T47D (cell line): ENCODE measurements around the gene SCARB2.

ENCODE experiments used
- DNase-seq, 2 experiments: peaks; one replicate each; pipeline versions ENCODE4 v3.0.0 to v3.0.0-alpha.2; 2011 to 2012; ENCODE audit warnings: low read depth in 1 of 2, low spot score in 1 of 2
- JUND ChIP-seq: IDR thresholded peaks from 2 replicates; pipeline ENCODE4 v1.6.1; 2012; ENCODE audit warnings: low read depth
- in situ Hi-C: cut with HindIII; loops from 2 replicates; pipeline ENCODE4 v1.10.0; 2016; ENCODE audit warnings: low sequenced_read_pairs, low pct_unique_long_range_greater_than_20kb

Gene SCARB2

DNA sequence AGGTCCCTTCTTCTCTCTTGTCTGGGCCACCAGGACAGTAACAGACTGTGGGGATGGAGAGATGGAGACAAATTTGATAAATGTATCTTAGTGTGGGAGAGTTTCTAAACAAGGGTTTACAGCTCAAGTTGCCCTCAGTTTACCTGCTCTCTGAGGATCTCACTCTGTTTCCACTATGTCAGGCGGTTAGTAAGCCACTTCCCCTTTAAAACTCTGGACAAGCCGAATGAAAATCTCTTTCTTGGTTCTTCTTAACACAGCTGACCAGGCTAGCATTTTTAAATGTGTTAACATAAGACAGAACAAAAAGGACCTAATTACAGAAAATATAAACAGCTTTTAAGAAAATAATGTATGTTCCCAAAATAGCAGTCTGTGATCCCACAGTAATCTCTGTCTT, 2.9 kb upstream of the SCARB2 start:
- no peak for TF ChIP-seq JUND
- no peak for DNase-seq
- in situ Hi-C loops, result no loop called here

DNA sequence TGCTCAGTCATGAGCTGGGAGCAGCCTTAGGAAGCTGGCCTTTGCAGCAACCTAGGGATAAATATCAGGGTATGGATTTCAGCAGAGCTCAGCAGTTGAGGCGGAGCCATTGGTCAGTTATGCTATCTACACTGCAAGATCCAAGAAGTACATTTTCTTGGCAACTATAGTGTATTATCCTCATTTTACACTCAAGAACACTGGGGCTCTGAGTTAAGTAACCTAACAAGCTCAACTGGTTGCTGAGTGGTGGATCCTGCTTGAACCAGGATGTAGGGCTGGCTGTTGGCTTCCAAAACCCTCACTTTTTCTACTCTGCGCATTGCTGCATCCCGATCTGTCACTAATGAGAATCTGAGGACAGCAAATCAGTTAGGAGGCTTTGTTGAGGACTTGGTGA, 1.5 kb upstream of the SCARB2 start:
- in situ Hi-C loops, result no loop called here
- no peak for TF ChIP-seq JUND
- DNase-seq, result peak; percentile 30 to 91

DNA sequence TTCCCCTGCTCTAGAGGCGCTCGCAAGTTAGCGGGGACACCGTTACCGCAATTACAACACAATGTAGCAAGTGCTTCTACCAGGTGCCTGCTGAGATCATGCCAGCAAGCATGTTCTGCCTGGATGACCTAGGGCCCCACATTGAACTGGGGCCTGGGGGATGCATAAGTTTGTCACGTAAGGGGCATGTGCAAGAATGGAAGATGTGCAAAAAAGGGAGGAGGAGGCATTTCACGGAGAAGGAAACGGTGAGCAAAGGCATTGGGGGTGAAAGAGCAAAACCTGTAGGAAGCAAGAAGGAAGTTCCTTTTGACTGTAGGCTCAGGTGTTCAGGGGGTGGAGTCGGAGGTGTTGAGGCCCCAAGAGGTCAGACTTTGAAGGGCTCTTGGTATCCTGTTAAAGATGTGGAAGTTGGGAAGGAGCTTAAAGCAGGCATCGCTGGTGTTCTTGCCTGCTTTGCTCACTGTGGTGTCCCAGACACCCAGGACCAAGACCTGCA, 602 bp upstream of the SCARB2 start:
- no peak for TF ChIP-seq JUND
- in situ Hi-C loops, result no loop called here
- DNase-seq, result peak in 1 of 2 experiments; percentile 76

DNA sequence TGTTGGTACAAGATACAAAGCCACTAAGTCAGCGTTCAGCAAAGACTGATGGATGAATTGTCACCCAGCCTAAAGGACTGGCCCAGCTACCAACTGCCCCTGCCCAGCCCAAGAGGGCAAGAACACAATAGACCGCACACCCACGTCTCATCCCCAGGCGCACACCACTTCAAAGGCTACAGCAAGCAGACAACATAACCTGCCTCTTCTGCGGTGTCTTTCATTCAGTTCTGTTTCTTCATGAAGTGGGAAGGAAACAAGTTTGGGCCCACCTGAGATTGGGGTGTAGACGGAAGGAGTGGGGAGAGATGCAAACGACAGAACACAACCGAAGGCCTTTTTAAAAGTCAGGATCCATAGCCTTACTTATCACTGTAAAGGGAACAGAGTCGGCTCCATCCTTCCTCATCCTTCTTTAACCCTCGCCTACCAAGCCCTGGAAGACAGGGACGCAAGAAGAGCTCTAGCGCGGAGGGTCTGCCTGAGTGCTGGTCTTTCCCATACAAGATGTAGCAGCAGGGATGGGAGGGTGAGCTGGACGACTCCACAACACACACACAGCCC, 691 bp downstream of the SCARB2 start:
- in situ Hi-C loops, result no loop called here
- DNase-seq, result no peak

DNA sequence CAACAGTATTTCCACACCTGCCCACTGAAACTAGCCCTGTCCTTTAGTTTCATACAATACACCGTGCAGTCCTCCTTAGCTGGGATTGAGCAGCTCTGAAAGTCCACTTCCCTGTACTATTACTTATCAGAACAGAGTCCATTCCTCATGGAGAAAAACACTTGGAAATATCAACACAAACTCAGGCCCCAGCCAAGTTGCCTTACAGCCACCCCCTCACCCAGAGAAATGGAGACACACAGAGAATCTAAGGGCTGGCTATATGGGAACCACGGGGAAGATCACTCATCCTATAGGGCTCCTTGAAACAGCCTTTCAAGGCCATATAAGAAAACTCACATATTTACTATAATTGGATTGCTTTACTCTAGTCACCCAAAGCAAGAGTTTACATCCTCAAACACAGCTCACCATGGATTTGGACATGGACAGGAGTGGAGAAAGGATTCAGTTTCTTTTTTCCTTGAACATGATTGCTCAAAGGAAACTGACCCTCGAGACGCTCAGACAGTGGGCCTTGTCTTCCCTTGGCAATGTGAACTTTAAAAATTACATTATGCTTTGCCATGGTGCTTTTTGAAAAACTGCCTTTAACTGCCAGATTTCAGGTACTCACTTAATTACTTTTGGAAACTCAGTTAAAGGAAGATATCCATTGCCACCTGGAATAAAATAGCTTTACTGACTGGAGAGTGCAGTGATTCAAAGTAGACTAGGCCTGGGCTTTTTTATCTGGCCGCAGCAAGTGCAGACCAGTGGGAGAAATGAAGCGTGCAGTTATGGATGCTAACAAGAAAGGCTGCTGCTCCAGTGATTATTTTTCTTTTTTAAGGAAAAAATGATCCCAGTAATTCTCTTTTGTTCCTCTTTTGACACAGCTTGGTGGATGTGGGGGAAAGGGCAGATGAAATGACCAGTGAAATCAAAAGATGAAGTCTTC, 1.6 kb downstream of the SCARB2 start:
- no peak for DNase-seq
- in situ Hi-C loops, result no loop called here
- TF ChIP-seq JUND, result no peak

More for the DNA sequence above, 691 bp downstream of the SCARB2 start:
- TF ChIP-seq JUND, result no peak

DNA sequence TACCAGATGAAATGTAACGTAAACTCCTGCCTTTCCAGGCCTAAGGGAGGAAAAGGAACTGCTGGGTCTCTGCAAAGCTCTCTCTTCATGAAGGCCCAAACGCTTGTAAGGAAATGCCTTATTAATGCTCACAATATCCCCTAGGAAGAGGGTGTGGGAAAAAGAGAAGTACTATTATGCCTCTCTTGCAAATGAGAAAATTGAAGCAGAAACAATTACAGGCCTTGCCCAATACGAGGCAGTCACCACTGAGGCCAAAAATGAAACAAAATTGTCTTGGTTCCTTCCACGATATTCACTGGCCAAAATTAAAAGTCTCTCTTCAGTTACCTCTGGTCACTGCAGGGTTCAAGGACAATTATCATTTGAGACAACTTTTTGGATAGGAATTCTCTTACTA, 3.2 kb downstream of the SCARB2 start:
- in situ Hi-C loops, result no loop called here
- DNase-seq, result no peak
- no peak for TF ChIP-seq JUND

DNA sequence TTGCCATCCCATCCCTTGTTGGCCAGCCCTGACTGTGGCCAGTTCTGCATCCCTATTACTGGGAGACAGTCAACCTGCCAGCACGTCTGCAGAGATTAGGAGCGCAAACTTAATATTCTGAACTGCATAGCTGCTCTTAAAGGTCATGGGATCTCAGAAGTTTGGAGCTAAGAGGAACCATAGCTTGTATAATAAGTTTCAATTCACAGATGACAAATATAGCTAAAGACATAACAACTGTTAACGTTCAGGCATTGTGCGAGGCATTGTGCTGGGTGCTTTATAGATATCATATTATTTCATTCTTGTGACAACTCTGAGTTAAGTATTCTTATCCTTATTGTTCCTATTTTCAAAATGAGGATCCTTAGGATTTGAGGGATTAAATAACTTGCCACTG, 3.7 kb downstream of the SCARB2 start:
- DNase-seq, result no peak
- TF ChIP-seq JUND, result no peak
- in situ Hi-C loops, result no loop called here

DNA sequence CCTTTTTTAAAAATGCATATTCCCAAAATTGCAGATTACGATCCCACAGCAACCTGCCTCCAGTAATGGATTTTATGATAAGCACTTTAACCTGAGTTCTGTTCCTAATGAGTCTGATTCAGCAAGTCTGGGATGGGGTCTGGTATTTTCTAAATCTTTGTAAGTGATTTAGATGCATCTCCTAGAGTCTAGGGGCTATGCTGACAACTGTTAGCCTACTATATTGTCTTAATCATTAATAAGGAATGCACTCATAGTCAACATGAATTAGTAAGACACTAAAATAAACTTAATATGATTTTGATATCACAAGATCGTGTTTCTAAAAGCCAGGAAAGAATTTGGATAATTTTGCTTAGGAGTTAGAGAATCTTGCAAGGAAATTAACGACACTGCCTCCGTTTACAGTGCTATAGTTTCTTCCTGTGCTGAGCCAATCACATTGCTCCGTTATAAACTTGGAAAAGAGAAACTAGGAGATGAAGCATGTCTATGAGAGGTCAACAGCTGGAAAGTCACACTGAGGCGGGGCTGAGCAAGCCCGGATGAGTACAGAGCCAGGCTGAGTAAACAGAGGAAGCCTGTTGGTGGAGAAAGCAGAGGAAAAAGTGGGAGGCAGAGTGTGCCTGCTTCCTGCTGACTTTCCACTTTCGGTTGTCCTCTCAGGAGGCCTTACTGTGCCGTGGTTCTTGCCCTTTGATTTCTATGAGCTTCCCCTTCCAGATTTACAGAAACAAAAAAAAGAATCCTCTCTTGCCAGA, 5.4 kb downstream of the SCARB2 start:
- in situ Hi-C loops, result no loop called here
- no peak for TF ChIP-seq JUND
- peak in 1 of 2 experiments; percentile 61 for DNase-seq

DNA sequence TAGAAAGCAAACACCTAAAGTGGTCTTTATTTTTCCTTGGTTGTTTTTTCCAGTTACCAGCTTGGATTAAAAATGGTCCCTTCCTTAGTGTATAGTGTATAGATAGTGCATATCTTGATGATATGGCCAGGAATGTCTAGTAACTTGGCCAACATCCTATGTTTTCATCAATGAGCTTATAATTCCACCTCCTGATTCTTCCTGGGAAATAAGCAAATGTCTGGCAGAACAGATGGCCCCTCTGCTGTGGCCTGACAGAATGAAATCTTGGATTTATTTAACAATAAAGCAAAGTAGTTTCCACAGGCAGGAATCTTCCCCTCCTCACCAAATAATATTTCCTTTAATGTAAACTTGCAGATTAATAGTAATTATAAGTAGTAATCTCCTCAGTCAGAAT, 6.1 kb downstream of the SCARB2 start:
- no peak for DNase-seq
- in situ Hi-C loops, result no loop called here
- TF ChIP-seq JUND, result no peak

DNA sequence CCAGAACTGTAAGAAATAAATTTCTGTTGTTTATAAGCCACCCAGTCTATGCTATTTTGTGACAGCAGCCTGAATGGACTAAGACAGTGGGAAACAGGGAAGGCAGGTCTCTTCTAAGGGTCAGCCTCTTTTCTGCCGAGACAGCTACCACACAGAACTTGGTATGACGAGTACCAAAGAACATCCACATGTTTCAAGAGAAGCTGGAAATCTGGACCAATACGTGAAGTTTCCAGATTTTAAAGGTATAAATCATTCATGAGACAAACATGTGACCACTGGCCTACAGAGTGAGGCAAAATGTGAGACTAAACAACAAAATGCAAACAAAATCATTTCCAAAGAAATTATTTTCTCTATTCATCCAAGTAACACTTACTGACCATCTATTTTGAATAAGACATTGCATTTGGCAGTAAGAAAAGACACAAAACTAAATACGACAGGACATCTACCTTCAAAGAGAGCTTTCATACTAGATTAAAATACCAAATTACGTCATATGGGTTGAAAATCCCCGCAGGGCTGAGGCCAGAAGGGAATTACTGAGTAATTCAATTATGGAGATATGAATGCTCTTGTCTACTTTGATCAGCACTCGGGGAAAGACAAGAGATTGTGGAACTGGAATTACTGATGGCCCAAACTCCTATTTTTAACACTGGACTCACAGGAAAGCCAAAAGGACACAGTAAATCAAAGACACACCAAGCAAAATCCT, 7.2 kb downstream of the SCARB2 start:
- no peak for DNase-seq
- in situ Hi-C loops, result no loop called here
- no peak for TF ChIP-seq JUND

DNA sequence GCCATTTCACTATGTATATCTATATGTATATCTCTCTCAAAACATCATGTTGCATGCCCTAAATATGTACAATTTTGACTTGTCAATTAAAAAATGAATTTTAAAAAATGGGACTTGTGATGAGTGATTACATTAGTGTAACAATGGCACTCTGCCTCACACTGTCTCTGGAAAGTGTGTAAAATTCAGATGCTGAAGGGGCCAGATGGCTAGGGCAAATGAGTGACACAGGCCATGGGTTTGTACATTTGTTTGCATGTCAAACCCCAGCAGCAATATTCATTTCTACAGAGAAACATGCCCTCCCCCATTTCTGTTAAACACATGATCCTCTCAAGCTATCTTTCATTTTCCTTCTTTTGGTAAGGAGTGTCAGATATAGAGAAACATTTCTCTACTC, 8.1 kb downstream of the SCARB2 start:
- in situ Hi-C loops, result no loop called here
- no peak for TF ChIP-seq JUND
- no peak for DNase-seq

DNA sequence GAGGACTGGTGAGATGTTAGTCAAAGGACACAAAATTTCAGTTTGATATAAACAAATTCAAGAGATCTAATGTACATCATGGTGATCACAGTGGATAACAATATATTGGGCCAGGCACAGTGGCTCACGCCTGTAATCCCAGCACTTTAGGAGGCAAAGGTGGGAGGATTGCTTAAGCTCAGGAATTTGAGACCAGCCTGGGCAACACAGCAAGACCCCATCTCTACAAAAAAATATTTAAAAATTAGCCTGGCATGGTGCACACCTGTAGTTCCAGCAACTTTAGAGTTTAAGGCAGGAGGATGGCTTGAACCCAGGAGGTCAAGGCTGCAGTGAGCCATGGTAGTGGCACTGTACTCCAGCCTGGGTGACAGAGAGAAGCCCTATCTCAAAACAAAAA, 8.7 kb downstream of the SCARB2 start:
- DNase-seq, result no peak
- in situ Hi-C loops, result no loop called here
- no peak for TF ChIP-seq JUND

DNA sequence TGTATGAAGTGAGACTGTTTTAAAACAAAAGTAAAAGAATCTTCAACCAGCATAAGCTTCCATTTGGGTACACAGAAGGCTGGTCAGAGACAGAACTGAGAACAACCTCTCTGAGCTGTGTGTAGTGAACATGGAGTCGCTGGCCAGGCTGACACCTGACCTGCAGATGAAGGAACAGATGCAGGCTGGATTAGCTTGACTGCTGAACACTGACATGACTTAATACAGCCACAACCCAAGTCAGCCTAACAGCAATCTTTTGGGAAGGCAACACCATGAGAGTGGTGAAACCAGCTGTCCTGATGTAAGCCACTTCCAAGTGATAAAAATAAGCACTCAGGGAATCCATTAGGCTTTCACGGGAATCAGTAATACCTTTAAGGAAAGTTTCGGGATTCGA, 10.1 kb downstream of the SCARB2 start:
- TF ChIP-seq JUND, result no peak
- in situ Hi-C loops, result no loop called here
- DNase-seq, result no peak
